Stimulated activated CD8-positive, alpha-beta memory T cell treated with anti-CD3 and anti-CD28 coated beads, Interleukin-12 subunit alpha, Interleukin-12 subunit beta, amount 100 ng/mL, for 24 hours (primary cell): ENCODE measurements around the gene GPR153.
A peak's percentile ranks its signal among the peaks of the same experiment; 100 is the strongest.
"Not testable (repeated sequence)": the region's sequence is repeated elsewhere in the genome, so short reads cannot be mapped to it uniquely, and the experiment has no call there.

Source experiments
- DNase-seq: peaks from one replicate; pipeline ENCODE4 v3.0.0-alpha.2; 2020; ENCODE audit errors: extremely low read depth

The GPR153 gene

DNA sequence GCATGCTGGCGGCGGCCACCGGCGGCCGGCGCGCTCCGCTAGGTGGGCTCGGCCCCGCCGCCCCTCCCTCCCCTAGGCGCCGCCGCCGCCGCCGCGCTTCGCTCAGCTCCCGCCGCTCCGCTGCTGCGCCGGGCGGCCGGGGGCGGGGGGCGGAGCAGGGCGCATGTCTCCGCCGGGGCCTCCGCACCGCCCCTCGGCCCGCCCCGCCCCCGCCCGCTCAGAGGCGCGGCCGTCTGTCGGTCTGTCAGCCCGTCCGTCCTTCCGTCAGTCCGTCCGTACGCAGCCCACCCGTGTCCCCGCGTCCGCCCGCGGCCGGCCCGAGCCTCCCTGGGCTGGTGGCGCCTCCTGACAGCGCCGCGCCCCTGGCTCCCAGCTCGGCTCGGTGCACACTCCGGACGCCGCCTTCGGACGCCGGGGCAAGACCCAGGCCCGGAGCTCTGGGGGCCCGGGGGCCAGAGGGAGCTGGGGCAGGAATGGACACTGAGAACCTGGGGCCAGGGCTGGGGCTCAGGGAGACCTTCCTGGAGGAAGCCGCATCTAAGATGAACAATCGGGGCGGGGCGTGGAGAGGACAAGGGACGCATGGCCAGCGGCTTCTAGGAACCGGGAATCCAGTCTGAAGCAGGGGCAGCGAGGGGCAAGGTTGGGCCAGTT, at the start of gene GPR153:
TSS of gene GPR153 (minus strand) at position 138 of the 654 bp plus-strand sequence. CDS start 6,193 bp downstream, outside the sequence.
- peak; percentile 21 for DNase-seq

GRCh38 chr1:6310116-6310848, 49.4 kb upstream of the GPR153 start:
- DNase-seq, result no peak

- no peak for DNase-seq
These were observed 48.7 kb upstream of the GPR153 start for GRCh38 chr1:6309564-6309963.

DNA sequence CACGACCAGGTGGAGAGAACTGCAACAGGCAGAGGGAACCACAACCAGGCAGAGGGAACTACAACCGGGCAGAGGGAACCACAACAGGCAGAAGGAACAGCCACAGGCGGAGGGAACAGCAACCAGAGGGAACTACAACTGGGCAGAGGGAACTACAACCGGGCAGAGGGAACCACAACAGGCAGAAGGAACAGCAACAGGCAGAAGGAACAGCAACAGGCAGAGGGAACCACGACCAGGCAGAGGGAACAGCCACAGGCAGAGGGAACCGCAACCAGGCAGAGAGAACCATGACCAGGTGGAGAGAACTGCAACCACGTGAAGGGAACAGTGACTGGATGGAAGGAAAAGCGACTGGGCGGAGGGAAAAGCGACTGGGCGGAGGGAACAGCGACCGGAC, 47.6 kb upstream of the GPR153 start:
- no peak for DNase-seq

GRCh38 chr1:6307682-6308081, 46.8 kb upstream of the GPR153 start:
- DNase-seq, result not testable (repeated sequence)

GRCh38 chr1:6307099-6307498, 46.2 kb upstream of the GPR153 start:
- DNase-seq, result no peak

DNA sequence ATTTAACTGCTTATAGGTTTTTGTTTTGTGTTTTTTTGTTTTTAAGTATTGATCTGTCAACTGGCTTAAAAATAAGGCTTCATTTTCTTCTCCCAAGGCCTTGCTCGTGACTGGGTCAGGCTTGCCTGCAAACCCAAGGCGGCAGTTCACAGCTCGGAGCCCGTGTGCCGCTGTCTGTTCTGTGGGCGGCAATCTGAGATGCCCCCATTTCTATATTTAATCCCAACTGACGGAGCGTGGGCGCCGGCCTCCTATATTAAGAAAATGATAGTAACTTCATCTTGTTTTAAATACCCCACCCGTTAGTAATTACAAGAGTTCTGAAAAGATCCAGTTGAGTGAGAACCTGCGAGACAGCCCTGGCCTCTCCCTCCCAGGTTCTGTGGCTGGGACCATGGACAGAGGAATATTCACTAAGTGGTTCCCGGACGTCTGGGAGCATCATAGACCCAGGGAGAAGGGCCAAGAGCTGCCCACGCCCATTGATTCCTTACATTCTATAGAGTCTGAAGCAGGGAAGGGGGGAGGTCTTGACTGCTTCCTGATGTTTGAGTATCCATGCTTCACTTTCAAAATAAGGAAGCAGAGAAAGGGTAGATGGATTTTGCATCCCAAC, 42.6 kb upstream of the GPR153 start:
- no peak for DNase-seq

DNA sequence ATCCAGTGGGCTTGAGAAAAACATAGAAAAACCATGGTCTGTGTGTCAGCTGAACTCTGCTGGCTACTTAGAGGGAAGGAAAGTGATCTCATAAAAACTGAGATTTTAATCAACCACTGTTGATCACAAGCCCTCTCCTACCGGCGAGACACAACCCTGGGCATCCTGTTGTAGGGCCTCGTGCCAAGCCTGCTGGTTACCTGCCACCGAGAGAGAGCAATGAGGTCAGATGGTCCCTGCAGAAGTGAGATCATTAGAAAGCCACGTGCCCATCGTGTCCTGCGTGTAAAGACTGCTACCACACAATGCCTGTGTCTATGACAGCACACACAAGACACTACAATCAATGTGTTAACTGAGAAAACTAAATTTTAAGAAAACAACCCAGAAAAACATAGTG, 41.7 kb upstream of the GPR153 start:
- DNase-seq, result no peak

- no peak for DNase-seq
These were observed 40.6 kb upstream of the GPR153 start for GRCh38 chr1:6301526-6301925.

GRCh38 chr1:6300342-6301048, 39.6 kb upstream of the GPR153 start:
- DNase-seq, result no peak

GRCh38 chr1:6299557-6300165, 38.8 kb upstream of the GPR153 start:
- DNase-seq, result no peak

DNA sequence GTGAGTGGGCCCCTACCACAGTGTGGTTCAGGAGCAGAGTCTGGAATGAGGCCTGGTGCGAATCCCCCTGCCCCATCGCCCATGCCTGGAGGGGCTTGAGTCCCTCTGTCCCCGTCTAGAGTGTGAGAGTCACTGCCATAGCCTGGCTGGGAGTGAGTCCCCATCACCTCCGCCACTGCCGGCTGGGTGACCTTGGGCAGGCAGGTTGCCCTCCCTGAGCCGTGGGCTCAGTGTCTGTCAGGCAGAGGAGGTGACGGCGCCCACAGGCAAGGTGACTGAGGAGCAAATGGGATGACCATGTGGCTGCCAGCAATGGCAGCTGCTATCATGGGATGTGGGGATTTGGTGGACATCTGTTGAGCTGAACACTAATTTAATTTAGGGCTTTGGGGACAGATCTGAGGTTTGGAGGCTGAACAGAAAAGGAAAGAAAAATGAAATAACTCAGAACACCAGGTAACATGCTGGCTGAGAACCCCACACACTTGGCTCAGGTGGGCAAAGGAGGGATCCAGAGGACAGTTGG, 38.1 kb upstream of the GPR153 start:
- no peak for DNase-seq

DNA sequence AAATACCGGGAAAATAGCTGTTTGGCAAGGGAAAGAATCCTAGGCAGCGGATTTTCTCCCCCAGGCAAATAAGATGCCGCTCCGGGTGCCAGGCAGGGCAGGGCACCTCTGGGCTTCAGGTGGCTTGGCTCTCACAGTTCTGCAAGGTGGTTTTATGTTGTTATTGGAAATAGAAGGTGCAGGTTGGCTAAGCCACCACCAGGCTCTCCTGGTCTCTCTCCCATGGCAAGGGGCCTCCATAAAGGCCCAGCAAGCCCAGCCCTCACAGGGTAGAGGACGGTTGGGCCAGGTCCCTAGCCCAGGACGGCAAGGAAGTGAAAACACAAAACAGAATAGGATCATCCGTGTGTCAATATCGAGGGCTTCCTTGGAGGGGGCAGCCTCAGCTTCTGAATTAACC, 37.6 kb upstream of the GPR153 start:
- DNase-seq, result no peak

DNA sequence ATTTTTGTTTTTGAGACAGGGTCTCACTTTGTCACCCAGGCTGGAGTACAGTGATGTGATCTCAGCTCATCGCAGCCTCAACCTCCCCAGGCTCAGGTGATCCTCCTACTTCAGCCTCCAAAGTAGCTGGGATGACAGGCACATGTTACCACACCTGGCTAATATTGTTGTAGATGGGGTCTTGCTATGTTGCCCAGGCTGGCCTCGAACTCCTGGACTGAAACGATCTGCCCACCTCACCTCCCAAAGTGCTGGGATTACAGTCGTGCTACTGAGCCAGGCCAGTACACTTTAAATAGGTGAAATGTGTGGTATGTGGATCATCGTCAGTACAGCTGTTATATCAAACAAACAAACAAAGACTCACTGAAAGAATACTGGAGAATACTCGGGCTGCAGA, 35.0 kb upstream of the GPR153 start:
- DNase-seq, result no peak

GRCh38 chr1:6294890-6295556, 34.1 kb upstream of the GPR153 start:
- no peak for DNase-seq

GRCh38 chr1:6294080-6294889, 33.4 kb upstream of the GPR153 start:
- no peak for DNase-seq

DNA sequence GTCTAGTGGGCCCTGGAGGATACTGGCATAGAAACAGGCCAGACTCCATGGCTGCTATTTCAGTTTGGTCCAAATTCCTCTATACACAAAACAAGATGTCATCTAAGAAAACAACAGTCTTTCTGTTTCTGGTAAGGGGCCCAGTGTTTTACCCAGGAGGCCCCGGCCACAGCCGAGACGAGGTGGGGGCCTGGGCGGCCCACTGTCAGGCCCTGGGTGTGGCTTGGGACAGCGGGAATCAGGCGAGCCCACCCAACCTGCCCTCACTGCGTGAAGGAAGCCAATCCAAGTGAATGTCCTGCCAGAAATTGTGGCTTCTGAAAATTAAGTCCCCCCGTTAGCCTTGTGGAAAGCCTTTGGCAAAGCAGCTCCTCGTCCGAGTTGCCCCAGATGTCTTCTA, 31.2 kb upstream of the GPR153 start:
- no peak for DNase-seq

- no peak for DNase-seq
These were observed 27.8 kb upstream of the GPR153 start for GRCh38 chr1:6288665-6289064.

GRCh38 chr1:6288026-6288425, 27.1 kb upstream of the GPR153 start:
- DNase-seq, result no peak

DNA sequence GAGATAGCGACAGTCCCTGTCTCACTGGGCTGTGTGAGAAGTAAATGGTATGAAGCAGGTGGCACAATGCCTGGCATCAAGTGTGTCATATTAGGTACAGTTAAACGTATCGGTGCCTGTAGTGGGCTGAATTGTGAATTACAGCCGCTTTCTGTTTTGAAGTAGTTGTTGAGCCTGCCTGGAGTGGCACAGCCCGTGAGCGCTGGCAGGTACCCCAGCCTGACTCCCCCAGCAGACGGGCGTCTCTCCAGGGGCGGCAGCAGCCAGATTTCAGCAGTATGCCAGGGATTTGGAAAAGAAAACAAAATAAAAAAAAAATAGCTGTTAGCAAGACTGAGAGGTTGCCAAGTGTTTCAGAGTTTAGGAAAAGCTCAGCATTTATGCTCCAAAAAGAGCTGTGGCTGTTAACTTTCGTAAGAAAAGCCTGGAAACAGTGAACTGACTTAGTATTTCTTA, 26.6 kb upstream of the GPR153 start:
- no peak for DNase-seq
